GM15510 (cell line): ENCODE data around the gene AFF1.

ENCODE experiments used
- POLR2A ChIP-seq: IDR thresholded peaks from 3 replicates; pipeline ENCODE4 v1.6.1; 2011; ENCODE audit warnings: borderline replicate concordance; ENCODE audit not compliant: insufficient read length; ENCODE audit errors: extremely low read depth

AFF1 gene

GRCh38 chr4:87126056-87126455 is 191.2 kb downstream of the AFF1 start:
- TF ChIP-seq POLR2A = no peak

GRCh38 chr4:87128006-87128705 is 193.3 kb downstream of the AFF1 start:
- TF ChIP-seq POLR2A = no peak

- no peak for TF ChIP-seq POLR2A
Measured at GRCh38 chr4:87129681-87130080, 194.9 kb downstream of the AFF1 start.

GRCh38 chr4:87130985-87131703 is 196.3 kb downstream of the AFF1 start:
- TF ChIP-seq POLR2A = no peak

GRCh38 chr4:87132035-87132434 is 197.2 kb downstream of the AFF1 start:
- no peak for TF ChIP-seq POLR2A

- no peak for TF ChIP-seq POLR2A
Measured at GRCh38 chr4:87133183-87133582, 198.4 kb downstream of the AFF1 start.

GRCh38 chr4:87134122-87134521 is 199.3 kb downstream of the AFF1 start:
- no peak for TF ChIP-seq POLR2A

GRCh38 chr4:87141428-87141827 is 206.6 kb downstream of the AFF1 start:
- TF ChIP-seq POLR2A = no peak

- TF ChIP-seq POLR2A = no peak
Measured at GRCh38 chr4:87144356-87144755, 209.5 kb downstream of the AFF1 start.

GRCh38 chr4:87147116-87147515 is 212.3 kb downstream of the AFF1 start:
- no peak for TF ChIP-seq POLR2A

- no peak for TF ChIP-seq POLR2A
Measured at GRCh38 chr4:87150498-87151261, 215.9 kb downstream of the AFF1 start.

GRCh38 chr4:87151730-87152129 is 216.9 kb downstream of the AFF1 start:
- no peak for TF ChIP-seq POLR2A

- TF ChIP-seq POLR2A = no peak
Measured at GRCh38 chr4:87152310-87153041, 217.7 kb downstream of the AFF1 start.

GRCh38 chr4:87153078-87153870 is 218.5 kb downstream of the AFF1 start:
- TF ChIP-seq POLR2A = no peak
